Measurements from ENCODE around the gene MXD4.

DNA sequence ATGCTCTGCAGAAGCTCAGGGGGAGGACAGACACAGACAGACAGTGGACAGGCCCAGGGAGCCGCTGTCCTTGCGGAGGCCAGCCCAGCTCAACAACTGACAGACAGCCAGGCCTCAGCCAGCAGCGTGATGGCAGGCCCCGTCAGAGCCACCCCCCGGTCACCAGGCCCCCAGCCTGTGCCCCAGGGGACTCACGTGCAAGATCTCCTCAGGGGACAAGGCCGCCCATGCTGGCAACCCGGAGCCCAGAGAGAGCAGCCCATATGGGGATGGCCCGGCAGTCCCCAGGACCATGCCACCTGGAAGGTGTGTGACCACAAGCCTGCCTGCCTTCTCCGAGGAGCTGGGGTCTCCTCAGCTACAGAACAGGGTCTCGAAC lies 28.0 kb upstream of the MXD4 start:
- TF ChIP-seq TARDBP (IDR thresholded peaks at IDR 0.05) (no peak), FOXK2 (IDR thresholded peaks at IDR 0.05) (no peak)
